ENCODE results near the gene DNLZ.
"Not testable (repeated sequence)": the region's sequence is repeated elsewhere in the genome, so short reads cannot be mapped to it uniquely, and the experiment has no call there.

Gene DNLZ

GRCh38 chr9:136358016-136358415, 5.5 kb downstream of the DNLZ start:
- DNase-seq: no peak

- no peak for DNase-seq
These were observed 6.3 kb downstream of the DNLZ start for GRCh38 chr9:136357202-136357725.

GRCh38 chr9:136355616-136356557, 7.7 kb downstream of the DNLZ start:
- DNase-seq: no peak

GRCh38 chr9:136354592-136355085, 8.9 kb downstream of the DNLZ start:
- DNase-seq: no peak

- DNase-seq: no peak
These were observed 9.6 kb downstream of the DNLZ start for GRCh38 chr9:136353757-136354488.

GRCh38 chr9:136353088-136353487, 10.5 kb downstream of the DNLZ start:
- no peak for DNase-seq

GRCh38 chr9:136352682-136353081, 10.9 kb downstream of the DNLZ start:
- no peak for DNase-seq

GRCh38 chr9:136351868-136352267, 11.7 kb downstream of the DNLZ start:
- not testable (repeated sequence) for DNase-seq

GRCh38 chr9:136351252-136351800, 12.2 kb downstream of the DNLZ start:
- DNase-seq: no peak

- no peak for DNase-seq
These were observed 14.0 kb downstream of the DNLZ start for GRCh38 chr9:136349546-136349945.

GRCh38 chr9:136348691-136349090, 14.9 kb downstream of the DNLZ start:
- DNase-seq: no peak

- DNase-seq: no peak
These were observed 15.9 kb downstream of the DNLZ start for GRCh38 chr9:136347472-136348256.

- no peak for DNase-seq
These were observed 16.5 kb downstream of the DNLZ start for GRCh38 chr9:136346927-136347465.

- DNase-seq: no peak
These were observed 17.4 kb downstream of the DNLZ start for GRCh38 chr9:136346157-136346481.

- DNase-seq: no peak
These were observed 18.0 kb downstream of the DNLZ start for GRCh38 chr9:136345281-136346156.

- DNase-seq: no peak
These were observed 18.8 kb downstream of the DNLZ start for GRCh38 chr9:136344544-136345280.

- DNase-seq: no peak
These were observed 19.7 kb downstream of the DNLZ start for GRCh38 chr9:136343884-136344269.

GRCh38 chr9:136343121-136343883, 20.2 kb downstream of the DNLZ start:
- no peak for DNase-seq
